DOHH2 (cell line): Measurements from ENCODE around the gene LTB4R2.

Source experiments
- H3F3A ChIP-seq: fragments of 200-600 bp; sonication (generic), shearing (Covaris generic); 2 replicates; pipeline ENCODE4 v1.6.0; 2016; ENCODE audit warnings: antibody characterized with exemption, mild to moderate bottlenecking; ENCODE audit not compliant: control insufficient read depth, insufficient read depth
- H3K27ac ChIP-seq: fragments of 200-600 bp; sonication (generic); 2 replicates; pipeline ENCODE4 v1.5.1; 2014; ENCODE audit warnings: low read depth, mild to moderate bottlenecking, low read length, moderate library complexity
- H3K27me3 ChIP-seq: fragments of 200-600 bp; sonication (generic); 2 replicates; pipeline ENCODE4 v1.6.1; 2014; ENCODE audit warnings: mild to moderate bottlenecking, low read length, mixed read lengths; ENCODE audit not compliant: control insufficient read depth
- H3K36me3 ChIP-seq: fragments of 200-600 bp; sonication (generic); 2 replicates; pipeline ENCODE4 v1.6.1; 2014; ENCODE audit warnings: mild to moderate bottlenecking, low read length, moderate library complexity, mixed read lengths; ENCODE audit not compliant: control insufficient read depth
- H3K4me1 ChIP-seq: fragments of 200-600 bp; sonication (generic); 2 replicates; pipeline ENCODE4 v1.6.1; 2014; ENCODE audit warnings: mild to moderate bottlenecking, low read length, mixed read lengths; ENCODE audit not compliant: control insufficient read depth
- H3K4me2 ChIP-seq: fragments of 200-600 bp; sonication (generic); 2 replicates; pipeline ENCODE4 v1.6.0; 2014; ENCODE audit warnings: mild to moderate bottlenecking, low read length, moderate library complexity
- H3K4me3 ChIP-seq: fragments of 200-600 bp; sonication (generic); 2 replicates; pipeline ENCODE4 v1.5.1; 2014; ENCODE audit warnings: mild to moderate bottlenecking, low read length, mixed read lengths
- H3K79me2 ChIP-seq: fragments of 200-600 bp; sonication (generic); 2 replicates; pipeline ENCODE4 v1.6.1; 2014; ENCODE audit warnings: mild to moderate bottlenecking, low read length, mixed read lengths; ENCODE audit not compliant: control insufficient read depth
- H3K9me2 ChIP-seq: fragments of 200-600 bp; sonication (generic); replicated peaks from 2 replicates; pipeline ENCODE4 v1.6.1; 2014; ENCODE audit warnings: mild to moderate bottlenecking, low read length, mixed read lengths; ENCODE audit not compliant: control insufficient read depth
- H3K9me3 ChIP-seq: fragments of 200-600 bp; sonication (generic); 2 replicates; pipeline ENCODE4 v1.6.1; 2014; ENCODE audit warnings: antibody characterized with exemption, low read length, mixed read lengths; ENCODE audit not compliant: control insufficient read depth, insufficient read depth
- H4K20me1 ChIP-seq: fragments of 200-600 bp; sonication (generic); 2 replicates; pipeline ENCODE4 v1.6.0; 2014; ENCODE audit warnings: low read depth, mild to moderate bottlenecking, antibody characterized with exemption, low read length, moderate library complexity; ENCODE audit not compliant: control insufficient read depth, insufficient read depth
- EZH2phosphoT487 ChIP-seq: fragments of 200-600 bp; sonication (generic); IDR thresholded peaks from 2 replicates; pipeline ENCODE4 v1.6.1; 2017; ENCODE audit warnings: borderline replicate concordance, mild to moderate bottlenecking, antibody characterized with exemption, low read length, moderate library complexity, mixed read lengths
- TF ChIP-seq, protein P1 (sequence below): fragments of 200-600 bp; sonication (generic); IDR thresholded peaks from one replicate; pipeline ENCODE4 v1.5.1; 2014; ENCODE audit warnings: antibody characterized with exemption, mild to moderate bottlenecking, low read depth, low read length; ENCODE audit not compliant: poor library complexity, severe bottlenecking

Gene LTB4R2

DNA sequence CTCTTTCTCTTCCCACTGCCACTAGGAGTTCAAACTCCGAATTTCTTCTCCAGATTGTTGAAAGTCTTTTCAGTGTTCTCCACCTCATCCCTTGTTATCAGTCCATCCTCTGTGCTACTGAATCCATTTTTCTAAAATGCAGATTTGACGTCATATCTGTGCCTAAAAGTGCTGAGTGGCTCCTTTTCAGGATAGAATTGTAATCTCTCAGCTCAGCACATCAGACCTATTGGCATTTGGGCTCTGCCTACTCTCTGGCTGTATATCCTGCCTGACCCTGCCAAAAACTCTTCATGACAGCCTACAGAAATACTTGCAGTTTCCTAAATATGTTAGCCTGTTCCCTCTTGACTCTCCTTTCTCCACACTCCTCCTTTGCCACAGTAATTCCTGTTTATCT, 37.5 kb upstream of the LTB4R2 start:
- Histone ChIP-seq H3K4me3 (peak overlapping the region; percentile 85), H3K9me3 (no peaks in the 10 kb centered on the region), H3K27ac (no peak overlapping the region), H3K36me3 (no peaks in the 10 kb centered on the region), H3F3A (peaks cover 2% of the 10 kb centered on the region; the same call in 1 of the 2 replicates), H3K4me1 (peaks cover 40% of the 10 kb centered on the region), H4K20me1 (no peaks in the 10 kb centered on the region), H3K27me3 (no peaks in the 10 kb centered on the region), H3K4me2 (peak overlapping the region; percentile 86), H3K9me2 (no peaks in the 10 kb centered on the region), H3K79me2 (peaks cover 4% of the 10 kb centered on the region)
- no peak for TF ChIP-seq EZH2phosphoT487
- TF ChIP-seq, protein P1, sequence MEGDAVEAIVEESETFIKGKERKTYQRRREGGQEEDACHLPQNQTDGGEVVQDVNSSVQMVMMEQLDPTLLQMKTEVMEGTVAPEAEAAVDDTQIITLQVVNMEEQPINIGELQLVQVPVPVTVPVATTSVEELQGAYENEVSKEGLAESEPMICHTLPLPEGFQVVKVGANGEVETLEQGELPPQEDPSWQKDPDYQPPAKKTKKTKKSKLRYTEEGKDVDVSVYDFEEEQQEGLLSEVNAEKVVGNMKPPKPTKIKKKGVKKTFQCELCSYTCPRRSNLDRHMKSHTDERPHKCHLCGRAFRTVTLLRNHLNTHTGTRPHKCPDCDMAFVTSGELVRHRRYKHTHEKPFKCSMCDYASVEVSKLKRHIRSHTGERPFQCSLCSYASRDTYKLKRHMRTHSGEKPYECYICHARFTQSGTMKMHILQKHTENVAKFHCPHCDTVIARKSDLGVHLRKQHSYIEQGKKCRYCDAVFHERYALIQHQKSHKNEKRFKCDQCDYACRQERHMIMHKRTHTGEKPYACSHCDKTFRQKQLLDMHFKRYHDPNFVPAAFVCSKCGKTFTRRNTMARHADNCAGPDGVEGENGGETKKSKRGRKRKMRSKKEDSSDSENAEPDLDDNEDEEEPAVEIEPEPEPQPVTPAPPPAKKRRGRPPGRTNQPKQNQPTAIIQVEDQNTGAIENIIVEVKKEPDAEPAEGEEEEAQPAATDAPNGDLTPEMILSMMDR = no peak

- Histone ChIP-seq H3K4me3 (no peak overlapping the region), H3K27ac (no peak overlapping the region), H3K4me1 (peaks cover 40% of the 10 kb centered on the region), H3K9me2 (no peaks in the 10 kb centered on the region), H4K20me1 (no peaks in the 10 kb centered on the region), H3K27me3 (no peaks in the 10 kb centered on the region), H3F3A (peaks cover 2% of the 10 kb centered on the region; the same call in 1 of the 2 replicates), H3K9me3 (no peaks in the 10 kb centered on the region), H3K36me3 (no peaks in the 10 kb centered on the region), H3K4me2 (peak overlapping the region; percentile 22; the same call in 1 of the 2 replicates), H3K79me2 (peaks cover 4% of the 10 kb centered on the region)
- TF ChIP-seq, protein P1 = peak; percentile 35
- no peak for TF ChIP-seq EZH2phosphoT487
Measured at GRCh38 chr14:24273422-24273998, 36.4 kb upstream of the LTB4R2 start.

DNA sequence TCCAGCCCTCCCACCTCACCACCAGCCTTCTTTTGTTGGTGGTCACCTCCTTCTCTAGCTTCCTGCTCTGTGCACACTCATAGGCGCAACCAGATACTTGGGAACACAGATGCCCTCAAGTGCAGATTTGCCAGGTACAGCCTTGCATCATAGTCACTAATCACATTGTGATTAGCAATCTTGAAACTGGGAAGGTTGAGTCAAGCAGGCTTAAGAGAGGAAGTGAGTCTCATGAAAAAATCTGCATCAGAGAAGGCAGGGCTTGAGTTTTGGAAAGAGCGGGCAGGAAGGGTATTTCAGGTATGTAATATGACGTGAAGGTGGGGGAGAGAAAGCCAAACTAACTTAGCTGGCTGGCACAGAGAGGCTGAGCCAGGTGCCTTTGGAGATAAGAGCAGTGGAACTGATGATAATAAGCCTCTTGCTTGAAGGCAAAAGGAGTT, 35.8 kb upstream of the LTB4R2 start:
- peaks cover 4% of the 10 kb centered on the region for H3K79me2 ChIP-seq
- no peaks in the 10 kb centered on the region for H3K9me2 ChIP-seq
- H3K4me3 ChIP-seq = 0 out of 2 replicates have a peak overlapping the region, but pooled peaks have one; percentile 12
- H3F3A ChIP-seq = peaks cover 2% of the 10 kb centered on the region; the same call in 1 of the 2 replicates
- peak overlapping the region; percentile 22 for H3K4me2 ChIP-seq
- H4K20me1 ChIP-seq = no peaks in the 10 kb centered on the region
- no peak for TF ChIP-seq EZH2phosphoT487
- H3K27ac ChIP-seq = no peak overlapping the region
- no peaks in the 10 kb centered on the region for H3K27me3 ChIP-seq
- peaks cover 46% of the 10 kb centered on the region for H3K4me1 ChIP-seq
- H3K36me3 ChIP-seq = no peaks in the 10 kb centered on the region
- H3K9me3 ChIP-seq = no peaks in the 10 kb centered on the region

DNA sequence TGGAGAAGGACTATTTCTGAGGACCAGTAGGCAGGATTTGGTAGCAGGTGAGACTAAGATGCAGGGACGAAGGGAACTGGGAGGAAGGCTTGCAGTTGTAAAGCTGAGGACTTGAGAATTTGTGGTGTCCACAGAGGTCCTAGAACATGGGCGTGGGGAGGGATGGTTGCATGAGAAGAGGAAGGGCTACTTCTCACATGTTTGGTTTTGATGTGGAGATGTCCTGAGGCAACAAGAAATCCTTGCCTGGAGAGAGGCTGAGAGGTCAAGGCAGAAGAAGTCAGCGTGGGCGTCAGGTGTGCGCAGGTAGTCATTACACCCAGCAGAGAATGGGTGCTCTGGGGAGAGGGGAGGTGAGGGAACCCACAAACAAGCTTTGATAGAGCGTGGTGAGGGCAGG, 32.9 kb upstream of the LTB4R2 start:
- Histone ChIP-seq H3K36me3 (no peaks in the 10 kb centered on the region), H4K20me1 (no peaks in the 10 kb centered on the region), H3K79me2 (no peaks in the 10 kb centered on the region), H3F3A (no peaks in the 10 kb centered on the region), H3K9me3 (no peaks in the 10 kb centered on the region), H3K27me3 (no peaks in the 10 kb centered on the region), H3K4me1 (peaks cover 42% of the 10 kb centered on the region), H3K4me2 (no peak overlapping the region), H3K4me3 (no peak overlapping the region), H3K9me2 (no peaks in the 10 kb centered on the region), H3K27ac (no peak overlapping the region)
- no peak for TF ChIP-seq EZH2phosphoT487
- TF ChIP-seq, protein P1 = no peak
